ENCODE results near the gene PSMC3.

The PSMC3 gene

DNA sequence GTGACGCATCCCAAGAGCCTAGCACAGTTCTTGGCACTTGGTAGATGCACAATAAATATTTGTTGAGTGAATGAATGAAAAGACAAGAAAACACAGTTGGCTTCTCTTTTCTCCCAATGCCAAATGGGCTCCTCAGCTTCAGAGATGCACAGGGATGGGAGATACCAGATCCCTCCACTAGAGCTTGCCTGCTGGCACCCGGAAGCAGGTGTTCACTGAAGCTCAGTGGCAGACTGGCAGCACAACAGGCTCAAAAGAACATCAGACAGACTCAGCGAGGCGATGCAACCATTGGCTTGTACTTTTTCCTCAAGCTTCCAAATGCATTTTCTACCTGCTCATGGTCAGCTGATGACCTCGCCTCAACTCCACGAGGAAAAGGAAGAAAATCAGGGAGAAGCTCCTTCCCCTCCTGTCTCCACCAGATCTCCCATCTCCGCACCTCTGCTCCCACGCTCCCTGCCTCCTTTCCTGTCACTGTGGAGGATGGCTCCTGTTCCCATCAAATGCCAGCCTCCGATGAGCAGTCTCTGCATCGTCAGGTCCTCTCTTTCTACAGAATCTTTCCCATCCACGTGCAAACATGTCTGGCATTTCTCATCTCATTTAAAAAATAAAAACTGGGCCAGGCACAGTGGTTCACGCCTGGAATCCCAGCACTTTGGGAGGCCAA, 16.9 kb upstream of the PSMC3 start:
- DNase-seq (ENCODE audit: low spot score) = no peak

DNA sequence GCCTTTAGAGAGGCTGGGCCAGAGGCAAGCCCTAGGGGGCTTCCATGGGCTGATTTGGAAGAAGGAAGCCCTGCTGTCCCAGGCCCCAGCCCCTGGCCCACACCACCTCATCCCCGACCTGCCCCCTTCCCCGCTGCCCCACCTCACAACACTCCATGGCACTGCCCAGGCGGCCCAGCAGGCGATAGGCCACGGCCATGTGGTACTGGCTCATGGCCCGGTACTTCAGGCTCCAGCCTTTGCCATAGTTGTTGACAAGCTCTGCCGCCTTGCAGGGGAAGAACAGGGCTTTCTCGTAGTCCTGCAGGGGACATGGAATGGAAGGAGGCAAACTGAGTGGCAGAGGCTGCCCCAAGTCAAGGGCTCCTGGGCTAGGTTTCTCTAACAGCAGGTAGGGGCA, 16.3 kb upstream of the PSMC3 start:
- DNase-seq (ENCODE audit: low spot score) = no peak

DNA sequence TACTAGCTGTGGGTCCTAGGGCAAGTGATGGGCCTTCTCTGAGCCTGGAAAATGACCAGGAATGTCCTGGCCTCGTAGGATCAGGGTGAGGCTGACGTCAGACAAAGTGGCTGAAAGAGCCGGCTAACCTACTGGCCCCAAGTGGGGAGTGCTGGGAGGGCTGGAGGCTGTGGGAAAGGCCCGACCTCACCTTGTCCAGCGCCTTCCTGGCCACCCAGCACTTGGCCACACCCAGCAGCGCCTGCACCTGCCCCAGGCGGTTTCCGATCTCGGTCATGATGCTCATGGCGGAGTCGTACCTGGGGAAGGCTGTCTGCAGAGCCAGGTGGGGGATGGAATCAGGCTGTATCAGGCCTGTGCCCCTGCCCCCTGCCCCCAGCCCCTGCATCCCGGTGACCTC, 15.2 kb upstream of the PSMC3 start:
- DNase-seq (ENCODE audit: low spot score) = no peak

DNA sequence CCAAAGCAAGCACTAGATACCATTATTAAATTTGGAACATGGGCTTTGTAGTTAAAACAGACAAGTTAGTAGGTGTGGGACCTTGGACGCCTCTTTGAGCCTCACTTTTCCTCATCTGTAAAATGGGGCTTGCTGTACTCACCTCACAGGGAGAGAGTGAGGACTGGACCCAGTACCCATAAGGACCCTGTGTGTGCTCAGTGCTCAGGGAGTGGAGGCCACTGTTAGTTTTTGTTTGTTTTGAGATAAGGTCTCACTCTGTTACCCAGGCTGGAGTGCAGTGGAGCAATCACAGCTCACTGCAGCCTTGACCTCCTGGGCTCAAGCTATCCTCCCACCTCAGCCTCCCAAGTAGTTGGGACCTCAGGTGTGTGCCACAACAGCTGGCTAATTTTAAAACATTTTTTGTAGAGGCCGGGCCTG, 13.8 kb upstream of the PSMC3 start:
- no peak for DNase-seq (ENCODE audit: low spot score)

DNA sequence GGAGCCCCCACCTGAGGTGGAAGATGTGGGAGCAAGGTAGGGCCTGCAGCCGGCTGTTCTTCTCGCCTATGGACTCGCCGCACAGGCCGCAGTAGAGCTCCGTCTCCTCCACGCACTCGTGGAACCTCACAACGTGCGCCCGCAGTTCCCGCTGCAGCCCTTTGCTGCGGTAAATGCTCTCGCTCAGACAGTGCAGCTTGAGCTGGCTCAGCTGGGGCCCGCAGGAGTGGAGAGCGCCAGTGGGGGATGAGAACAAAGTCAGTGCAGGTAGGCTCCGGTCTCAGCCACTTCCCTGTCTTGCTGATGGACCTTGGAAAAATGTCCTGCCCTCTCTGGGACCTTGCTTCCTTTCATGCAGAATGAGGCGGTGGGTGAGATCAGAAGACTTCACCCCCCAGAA, 12.5 kb upstream of the PSMC3 start:
- no peak for DNase-seq (ENCODE audit: low spot score)

DNA sequence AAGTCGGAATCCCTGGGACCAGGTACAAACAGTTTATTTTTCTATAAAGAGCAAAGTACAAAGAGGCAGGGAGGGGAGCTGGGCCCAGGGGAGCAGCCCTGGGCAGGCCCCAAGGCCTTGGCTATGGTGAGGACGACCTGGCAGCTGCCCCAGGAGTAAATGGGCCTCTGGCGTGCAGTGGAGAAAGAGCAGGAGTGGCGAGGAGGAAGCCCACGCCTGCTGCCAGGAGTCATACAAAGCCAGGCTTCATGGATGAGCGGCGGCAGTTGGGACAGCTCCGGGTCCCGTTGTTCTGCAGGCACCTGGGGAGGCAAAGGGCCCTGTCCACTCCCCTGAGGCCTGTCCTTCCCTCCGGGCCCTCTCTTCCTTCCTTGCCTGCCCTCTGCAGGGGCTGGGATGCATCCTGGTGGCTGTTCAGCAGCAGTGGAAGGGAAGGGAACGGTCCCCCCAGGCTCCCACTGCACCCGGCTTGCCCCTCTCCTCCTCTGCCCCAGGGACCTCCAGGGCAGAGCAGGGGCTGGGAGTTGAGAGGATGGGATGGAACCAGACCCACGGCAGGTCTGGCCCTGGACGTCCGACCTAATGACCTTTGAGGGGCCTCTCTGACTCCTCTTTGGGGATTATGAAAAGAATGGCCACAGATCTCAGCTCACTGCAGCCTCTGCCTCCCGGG, 11.6 kb upstream of the PSMC3 start:
- DNase-seq (ENCODE audit: low spot score) = no peak

DNA sequence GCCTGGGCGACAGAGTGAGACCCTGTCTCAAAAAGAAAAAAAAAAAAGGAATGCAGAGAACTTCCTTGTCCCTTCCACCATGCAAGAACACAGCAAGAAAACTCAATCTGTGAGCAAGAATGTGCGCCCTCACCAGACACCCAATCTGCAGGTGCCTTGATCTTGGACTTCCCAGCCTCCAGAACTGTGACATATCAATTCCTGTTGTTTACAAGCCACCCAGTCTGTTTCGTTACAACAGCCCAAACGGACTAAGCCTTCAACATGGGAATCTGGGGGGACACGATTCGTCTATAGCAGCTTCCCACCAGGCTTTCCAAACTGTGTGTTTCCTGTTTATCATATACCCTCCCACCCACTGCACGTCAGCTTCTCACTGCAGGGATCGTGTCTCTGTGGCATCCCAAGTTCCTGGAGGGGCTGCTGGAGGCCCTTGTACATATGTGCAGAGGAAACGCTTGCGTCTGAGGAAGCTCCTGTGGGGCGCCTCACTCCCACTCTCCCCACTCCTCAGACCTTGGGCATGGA, 11.0 kb upstream of the PSMC3 start:
- DNase-seq (ENCODE audit: low spot score) = no peak

DNA sequence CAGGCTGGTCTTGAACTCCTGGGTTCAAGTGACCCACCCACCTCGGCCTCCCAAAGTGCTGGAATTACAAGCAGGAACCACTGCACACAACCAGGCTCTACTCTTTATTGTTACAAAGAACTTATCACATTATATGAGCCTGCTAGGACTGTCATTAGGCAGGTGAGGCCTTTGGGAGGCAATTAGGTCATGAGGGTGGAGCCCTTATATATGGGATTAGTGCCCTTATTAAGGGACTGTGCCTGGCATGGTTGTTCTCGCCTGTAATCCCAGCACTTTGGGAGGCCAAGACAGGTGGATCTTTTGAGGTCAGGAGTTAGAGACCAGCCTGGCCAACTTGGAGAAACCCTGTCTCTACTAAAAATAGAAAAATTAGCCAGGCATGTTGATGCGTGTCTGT, 10.5 kb upstream of the PSMC3 start:
- no peak for DNase-seq (ENCODE audit: low spot score)

DNA sequence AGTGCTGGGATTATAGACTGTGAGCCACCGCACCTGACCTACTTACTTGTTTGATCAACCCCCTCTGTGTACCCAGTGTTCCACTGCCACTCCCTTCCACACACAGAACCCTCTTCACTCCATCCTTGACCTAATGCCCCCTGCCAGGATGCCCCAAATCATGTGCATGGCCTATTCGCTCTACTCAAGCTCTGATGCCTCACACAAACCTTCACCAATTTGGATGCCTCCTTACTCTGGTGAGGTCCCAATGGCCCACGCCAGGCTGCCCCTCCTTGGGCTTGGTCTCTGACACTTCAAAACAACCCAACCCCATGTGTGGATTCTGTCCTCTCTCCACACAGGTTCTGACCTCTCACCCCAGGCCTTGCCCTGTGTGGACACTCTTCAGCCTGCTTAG, 9.4 kb upstream of the PSMC3 start:
- no peak for DNase-seq (ENCODE audit: low spot score)

DNA sequence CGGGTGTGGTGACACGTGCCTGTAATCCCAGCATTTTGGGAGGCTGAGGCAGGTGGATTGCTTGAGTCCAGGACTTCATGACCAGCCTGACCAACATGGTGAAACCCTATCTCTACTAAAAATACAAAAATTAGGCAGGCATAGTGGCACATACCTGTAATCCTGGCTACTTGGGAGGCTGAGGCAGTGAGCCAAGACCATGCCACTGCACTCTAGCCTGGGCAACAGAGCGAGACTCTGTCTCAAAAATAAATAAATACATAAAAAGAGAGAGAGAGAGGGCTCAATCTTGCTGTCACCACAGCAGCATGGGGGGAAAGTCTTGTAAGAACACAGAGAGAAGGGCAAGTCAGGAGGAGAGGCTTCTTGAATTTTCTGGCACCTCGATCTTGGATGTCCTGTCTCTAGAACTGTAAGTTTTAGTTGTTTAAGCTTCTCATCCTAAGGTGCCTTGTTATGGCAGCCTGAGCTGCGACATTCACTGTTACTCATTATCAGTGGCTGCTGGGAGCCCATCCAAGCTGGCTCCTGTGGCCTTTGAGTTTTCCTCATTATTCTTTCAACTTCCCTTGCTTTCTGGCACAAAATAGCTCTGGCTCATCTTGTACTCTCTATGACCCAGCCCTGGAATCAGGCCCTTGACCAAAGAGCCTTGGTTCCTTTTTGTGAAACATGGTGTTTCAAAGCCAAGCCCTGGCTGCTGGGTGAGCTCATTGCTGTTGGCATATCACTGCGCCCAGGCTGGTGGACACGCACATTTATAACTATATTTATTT, 8.0 kb upstream of the PSMC3 start:
- no peak for DNase-seq (ENCODE audit: low spot score)

DNA sequence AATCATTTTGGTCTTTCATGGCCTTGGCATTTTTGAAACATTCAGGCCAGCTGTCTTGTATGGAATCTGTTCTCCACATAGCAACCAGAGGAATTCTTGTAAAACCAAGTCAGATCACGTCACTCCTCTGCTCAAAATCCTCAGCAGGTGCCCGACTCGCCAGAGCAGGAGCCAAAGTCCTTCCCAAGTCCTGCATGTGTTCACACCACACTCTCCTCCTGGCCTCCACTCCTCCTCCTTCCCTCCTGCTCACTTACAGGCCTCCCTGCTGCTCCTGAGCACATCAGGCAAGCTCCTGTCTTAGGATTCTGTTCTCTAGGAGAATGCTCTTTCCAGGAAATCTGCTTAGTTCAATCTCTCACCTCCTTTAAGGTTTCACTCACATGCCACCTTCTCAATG, 6.9 kb upstream of the PSMC3 start:
- no peak for DNase-seq (ENCODE audit: low spot score)

DNA sequence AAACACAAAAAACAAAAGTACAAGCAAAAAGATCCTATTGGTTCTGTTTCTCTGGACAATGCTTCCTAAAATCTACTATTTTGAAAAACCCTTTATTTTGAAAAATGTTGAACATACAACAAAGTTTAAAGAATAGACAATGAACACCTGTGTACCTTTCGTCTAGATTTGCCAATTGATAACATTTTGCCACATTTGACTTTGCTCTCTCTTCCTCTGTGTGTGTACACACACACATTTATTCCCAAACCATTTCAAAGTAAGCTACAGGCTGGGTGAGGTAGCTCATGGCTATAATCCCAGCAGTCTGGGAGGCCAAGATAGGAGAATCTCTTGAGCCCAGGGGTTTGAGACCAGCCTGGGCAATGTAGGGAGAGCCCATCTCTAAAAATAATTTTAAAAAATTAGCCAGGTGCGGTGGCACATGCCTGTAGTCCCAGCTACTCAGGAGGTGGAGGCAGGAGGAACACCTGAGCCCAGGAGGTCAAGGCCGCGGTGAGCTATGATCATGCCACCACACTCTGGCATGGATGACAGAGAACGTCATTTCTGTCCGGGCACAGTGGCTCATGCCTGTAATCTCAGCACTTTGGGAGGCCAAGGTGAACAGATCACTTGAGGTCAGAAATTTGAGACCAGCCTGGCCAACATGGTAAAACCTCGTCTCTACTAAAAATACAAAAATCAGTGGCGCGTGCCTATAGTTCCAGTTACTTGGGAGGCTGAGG, 5.3 kb upstream of the PSMC3 start:
- DNase-seq (ENCODE audit: low spot score) = no peak

DNA sequence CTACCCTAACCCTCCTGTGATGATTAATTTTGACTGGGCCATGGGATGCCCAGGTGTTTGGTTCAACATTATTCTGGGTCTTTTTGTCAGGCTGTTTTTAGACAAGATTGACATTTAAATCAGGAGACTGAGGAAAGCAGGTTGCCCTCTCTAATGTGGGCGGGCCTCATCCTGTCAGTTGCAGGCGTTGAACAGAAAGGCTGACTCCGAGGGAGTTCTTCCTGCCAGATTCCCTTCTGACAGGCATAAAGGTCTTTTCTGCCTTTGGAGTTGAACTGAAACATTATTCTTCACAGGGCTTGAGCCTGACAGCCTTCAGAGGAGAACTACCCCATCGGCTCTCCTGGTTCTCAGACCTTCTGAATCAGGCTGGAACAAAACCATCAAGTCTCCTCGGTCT, 4.3 kb upstream of the PSMC3 start:
- no peak for DNase-seq (ENCODE audit: low spot score)

DNA sequence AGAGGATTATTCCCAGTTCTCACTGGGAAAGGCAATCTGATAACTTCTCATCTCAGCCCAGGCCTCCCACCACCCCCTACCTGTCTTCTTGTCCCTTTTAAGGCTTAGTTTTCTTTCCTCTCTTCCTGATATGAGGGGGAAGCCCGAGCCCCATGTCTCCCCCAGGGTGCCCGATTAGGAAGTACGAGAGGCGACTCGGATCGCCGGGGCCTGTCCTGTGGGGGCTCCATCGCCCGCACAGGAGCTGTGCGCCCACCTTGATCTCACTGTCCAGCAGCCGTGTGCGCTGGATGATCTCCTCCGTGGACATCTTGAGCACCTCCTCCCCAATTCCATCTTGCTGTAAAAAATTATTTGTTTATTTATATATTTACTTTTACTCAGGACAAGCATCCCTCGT, 628 bp downstream of the PSMC3 start:
- DNase-seq (ENCODE audit: low spot score) = no peak

DNA sequence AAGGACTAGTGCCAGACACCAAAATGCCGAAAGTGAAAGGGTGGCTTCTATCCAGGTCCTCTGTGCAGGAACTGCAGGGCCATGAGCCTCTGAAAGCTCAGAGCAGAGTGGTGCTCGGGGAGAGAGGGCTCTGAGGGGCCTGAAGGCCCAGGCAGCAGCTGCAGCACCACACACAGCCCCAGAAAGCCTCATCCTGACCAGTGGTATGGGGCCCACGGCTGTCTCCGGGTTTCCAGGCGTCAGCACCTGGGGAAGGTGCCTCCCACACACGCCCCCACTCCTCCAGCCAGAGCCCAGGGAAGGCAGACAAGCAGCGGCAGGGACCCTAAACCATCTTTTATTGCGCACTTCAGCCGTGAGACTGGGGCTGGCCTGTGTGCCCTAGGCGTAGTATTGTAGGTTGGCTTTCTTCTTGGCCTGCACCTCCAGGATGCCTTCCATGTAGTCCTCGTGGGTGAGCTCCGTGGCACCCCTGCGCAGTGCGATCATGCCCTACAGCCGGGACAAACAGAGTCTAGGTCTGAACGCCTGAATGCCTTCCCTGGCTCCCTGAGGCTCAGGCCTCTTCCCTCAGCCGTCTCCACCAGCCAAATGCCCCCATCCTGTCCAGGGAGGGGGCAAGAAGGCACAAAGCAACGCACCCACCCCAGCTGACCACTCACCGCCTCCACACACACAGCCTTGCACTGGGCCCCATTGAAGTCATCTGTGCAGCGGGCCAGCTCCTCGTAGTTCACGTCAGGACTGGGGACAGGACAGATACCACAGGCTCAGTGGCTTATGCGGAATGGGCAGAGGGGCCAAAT, 7.6 kb downstream of the PSMC3 start:
- no peak for DNase-seq (ENCODE audit: low spot score)

DNA sequence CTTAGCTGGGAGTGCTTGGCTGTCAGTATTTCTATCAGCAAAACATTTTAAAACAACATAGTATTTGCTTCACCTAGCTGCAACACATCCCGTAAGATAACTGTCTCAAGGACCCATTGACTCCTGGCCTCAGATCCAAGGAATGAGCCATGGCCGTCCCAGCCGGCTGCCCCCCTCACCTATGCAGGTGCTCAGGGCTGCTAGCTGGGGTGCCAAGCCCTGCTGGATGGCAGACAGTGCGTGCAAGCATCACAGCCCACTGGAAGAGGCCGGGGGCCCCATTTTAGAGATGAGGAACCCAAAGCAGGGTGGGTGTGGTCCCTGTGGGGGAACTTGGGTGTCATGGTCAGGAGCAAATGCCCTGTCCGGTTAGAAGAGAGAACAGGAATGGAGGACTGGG, 8.5 kb downstream of the PSMC3 start:
- DNase-seq (ENCODE audit: low spot score) = no peak

DNA sequence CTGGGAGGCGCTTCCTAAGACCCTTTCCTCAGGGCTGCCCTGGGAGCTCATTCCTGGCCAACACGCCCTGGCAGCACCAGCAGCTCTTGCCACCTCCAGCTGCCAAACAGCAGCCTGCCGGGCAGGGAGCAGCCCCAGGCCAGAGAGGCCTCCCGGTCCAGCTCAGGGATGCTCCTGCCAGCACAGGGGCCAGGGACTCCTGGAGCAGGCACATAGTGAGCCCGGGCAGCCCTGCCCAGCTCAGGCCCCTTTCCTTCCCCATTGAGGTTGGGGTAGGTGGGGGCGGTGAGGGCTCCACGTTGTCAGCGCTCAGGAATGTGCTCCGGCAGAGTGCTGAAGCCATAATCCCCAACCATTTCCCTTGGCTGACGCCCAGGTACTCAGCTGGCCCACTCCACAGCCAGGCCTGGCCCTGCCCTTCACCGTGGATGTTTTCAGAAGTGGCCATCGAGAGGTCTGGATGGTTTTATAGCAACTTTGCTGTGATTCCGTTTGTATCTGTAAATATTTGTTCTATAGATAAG, 10.2 kb downstream of the PSMC3 start:
- DNase-seq (ENCODE audit: low spot score) = no peak

DNA sequence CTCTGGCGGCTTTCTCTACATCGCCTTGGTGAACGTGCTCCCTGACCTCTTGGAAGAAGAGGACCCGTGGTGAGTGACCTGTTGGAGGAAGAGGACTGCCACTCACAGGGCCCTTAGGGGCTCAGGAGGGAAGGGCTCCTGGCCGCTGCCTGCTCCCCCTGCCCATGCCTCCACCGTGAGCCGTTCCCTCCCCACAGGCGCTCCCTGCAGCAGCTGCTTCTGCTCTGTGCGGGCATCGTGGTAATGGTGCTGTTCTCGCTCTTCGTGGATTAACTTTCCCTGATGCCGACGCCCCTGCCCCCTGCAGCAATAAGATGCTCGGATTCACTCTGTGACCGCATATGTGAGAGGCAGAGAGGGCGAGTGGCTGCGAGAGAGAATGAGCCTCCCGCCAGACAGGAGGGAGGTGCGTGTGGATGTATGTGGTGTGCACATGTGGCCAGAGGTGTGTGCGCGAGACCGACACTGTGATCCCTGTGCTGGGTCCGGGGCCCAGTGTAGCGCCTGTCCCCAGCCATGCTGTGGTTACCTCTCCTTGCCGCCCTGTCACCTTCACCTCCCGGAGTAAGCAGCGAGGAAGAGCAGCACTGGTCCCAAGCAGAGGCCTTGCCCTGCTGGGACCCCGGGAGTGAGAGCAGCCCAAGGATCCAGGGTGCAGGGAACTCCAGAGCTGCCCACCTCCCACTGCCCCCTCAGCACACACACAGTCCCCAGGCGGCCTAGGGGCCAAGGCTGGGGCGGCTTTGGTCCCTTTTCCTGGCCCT, 11.0 kb downstream of the PSMC3 start:
- no peak for DNase-seq (ENCODE audit: low spot score)

DNA sequence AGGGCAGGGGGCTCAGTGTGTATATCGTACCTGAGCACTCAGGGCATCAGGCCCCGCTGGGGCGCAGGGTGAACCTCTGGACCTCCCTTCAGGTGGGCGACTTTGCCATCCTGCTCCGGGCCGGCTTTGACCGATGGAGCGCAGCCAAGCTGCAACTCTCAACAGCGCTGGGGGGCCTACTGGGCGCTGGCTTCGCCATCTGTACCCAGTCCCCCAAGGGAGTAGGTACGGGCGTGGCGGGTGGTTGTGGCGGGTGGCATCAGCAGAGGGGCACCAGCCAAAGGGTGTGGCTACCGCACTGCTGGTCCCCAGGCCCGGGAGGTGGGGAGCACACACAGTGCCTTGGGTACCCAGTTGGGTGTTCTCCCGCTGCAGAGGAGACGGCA, 11.6 kb downstream of the PSMC3 start:
- no peak for DNase-seq (ENCODE audit: low spot score)

DNA sequence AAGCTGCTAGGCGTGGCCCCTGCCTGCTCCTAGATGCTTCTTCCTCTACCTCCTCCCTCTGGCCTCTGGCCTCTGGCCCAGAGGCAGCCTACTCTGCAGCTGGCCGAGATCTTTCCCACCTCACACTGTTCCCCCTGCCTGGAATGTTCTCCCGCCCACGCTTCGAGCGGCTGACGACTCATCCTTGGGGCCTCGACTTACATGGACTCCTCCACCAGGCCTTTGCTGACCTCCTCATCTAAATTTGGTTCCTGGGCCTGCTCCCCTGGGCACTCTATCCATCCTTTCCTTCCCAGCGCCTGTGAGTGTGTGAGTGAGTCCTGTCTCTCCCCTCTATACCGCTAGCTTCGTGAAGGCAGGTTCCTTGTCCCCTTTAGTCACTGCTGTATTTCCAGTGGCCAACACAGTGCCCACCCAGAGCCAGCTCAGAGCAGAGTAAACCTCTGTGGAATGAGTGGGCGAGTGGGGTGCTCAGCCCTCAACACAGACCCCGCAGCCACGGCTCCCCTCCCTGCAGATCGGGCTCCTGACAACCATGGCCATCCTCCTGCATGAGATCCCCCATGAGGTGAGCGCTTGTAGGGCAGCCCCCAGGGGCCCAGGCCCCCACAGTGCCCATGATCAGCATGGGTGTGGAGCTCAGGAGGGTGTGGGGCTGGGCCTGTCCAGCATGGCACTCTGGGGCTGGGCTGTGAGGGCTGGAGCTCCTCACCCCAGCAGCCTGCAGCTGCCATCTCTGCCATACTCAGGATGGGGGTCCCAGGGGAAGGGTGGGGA, 12.1 kb downstream of the PSMC3 start:
- DNase-seq (ENCODE audit: low spot score) = no peak

All from CD4-positive, alpha-beta T cell treated with Interleukin-6 at 100 ng/mL for 8 hours (primary cell).